Activated gamma-delta T cell (primary cell): Measurements from ENCODE around the gene AREL1.

Source experiments
- DNase-seq: peaks from one replicate; lab custom pipeline; 2025; lab: John Stamatoyannopoulos, UW

AREL1 gene

DNA sequence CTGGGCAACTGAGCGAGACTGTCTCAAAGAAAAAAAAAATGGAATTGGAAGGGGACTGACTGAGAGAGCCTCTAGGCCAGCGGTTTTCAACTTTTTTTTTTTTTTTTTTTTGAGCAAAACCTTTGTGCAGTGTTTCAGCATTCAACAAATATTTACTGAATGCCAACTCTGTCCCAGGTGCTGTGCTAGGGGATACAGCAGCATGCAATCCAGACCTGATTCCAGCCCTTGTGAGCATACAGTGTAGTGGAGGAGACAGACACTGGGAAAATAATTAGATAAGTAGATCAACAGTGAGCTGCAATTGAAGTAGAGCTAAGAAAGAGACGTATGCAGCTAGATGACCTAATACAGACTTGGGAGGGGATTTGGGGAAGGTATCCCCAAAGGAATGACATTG lies 77.0 kb downstream of the AREL1 start:
- DNase-seq: no peak

DNA sequence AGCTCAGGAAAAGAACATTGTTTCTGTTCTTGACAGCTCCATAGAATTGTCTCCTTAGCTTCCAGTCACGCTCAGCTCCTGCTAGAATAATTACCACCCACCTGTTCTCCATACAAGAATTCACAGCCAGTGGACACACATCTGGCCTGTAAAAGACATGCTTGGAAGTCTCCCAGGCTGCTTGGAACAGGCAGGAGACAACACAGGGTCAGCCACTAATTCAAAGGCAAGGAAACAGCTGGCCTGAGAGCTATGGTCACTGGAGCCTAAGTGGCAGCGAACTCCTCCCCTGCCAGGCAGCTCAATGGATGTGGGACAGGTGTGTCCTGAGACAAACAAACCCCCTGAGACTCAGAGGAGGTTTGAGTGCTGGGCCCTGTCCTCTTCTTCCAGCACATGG lies 77.9 kb downstream of the AREL1 start:
- DNase-seq: no peak

DNA sequence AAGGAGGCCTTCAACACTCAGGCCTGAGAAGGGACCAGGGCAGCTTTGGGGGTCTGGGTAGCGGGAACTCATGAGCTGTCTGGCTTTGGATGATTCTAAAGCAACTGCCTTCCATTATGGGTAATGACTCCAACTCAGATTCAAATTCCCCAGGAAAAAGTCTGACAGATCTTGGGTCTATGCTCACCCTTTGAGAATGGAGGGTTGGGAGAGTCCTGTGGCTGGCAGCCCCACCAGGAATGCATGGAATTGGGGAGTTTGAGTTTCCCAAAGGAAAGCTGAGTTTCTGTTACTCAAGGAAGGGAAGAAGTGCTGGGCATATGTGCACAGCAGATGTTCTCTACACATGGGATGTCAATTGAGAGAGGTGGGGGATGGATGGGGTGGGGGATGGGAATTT lies 78.4 kb downstream of the AREL1 start:
- DNase-seq: no peak

DNA sequence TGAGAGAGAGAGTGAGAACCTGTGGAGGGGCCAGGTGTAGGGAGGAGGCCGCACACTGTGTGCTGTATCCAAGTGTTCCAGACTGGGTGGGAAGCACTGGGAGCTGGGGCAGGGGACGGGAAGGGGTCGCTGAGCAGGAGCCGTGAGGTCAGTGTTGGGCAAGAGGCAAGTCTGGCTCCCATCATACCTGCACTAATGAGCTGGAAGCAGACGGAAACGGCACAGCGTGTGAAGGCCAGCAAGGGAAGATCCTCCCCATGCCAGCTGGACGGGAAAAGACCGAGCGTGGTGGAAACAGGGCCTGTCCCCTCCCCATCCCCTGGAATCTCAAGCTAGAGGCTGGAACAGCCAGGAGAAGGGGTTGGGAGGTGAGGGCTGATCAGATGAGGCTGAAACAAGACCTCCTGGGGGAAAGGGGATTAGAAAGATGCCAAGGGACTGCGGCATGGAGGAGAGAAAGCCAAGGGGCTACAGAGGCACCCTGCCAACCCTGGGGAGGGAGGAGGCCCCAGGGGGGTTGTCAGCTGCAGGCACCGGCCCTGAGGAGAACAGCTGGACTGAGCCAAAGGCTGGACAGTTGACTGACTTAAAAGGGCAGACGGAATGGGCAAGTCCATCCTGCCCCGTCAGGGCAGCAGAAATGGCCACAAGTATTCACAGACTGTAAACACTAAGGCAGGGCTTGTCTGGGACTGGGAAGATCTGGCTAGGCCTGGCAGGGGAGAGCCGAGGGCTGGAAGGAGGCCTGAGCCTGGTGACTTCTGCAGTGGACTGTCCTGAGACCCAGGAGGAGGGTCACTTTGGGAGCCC lies 81.8 kb downstream of the AREL1 start:
- DNase-seq: no peak

DNA sequence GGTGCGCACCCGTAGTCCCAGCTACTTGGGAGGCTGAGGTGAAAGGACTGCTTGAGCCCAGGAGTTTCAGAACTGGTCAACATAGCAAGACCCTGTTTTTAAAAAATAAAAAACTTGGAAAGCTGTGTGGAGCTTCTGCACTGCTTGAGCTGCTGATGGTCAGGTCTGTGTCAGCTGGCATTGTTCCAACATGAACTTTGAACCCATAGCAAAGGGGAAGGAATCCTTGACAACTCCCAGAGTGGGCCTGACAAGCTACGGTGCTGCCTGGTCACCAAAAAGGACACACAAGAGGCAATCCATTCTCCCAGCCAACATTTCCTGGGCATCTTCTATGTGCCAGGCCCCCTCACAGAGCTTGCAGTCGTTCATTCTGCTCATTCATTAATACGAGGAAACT lies 84.5 kb downstream of the AREL1 start:
- no peak for DNase-seq

- DNase-seq: no peak
Observed at GRCh38 chr14:74627076-74627475, 85.8 kb downstream of the AREL1 start.

GRCh38 chr14:74622257-74622656 lies 90.6 kb downstream of the AREL1 start:
- no peak for DNase-seq

DNA sequence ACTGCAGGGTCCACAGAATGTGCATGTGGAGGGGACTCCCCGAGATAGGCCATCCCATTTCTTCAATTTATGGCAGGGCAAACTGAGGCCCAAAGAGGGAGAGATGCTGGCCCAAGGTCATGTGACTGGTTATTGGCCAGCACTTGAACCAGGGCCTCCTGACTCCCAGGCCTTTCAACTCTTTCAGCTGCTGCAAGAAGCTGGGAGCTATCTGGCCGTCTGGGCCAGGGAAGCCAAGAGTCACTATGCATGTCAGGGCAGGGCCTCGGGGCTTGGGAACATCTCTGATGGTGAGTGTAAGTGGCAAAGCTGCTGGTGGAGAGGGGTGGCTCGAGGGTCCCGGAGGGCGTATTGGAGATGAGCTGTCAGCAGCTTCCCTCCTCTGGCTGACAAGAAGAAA lies 91.3 kb downstream of the AREL1 start:
- no peak for DNase-seq

DNA sequence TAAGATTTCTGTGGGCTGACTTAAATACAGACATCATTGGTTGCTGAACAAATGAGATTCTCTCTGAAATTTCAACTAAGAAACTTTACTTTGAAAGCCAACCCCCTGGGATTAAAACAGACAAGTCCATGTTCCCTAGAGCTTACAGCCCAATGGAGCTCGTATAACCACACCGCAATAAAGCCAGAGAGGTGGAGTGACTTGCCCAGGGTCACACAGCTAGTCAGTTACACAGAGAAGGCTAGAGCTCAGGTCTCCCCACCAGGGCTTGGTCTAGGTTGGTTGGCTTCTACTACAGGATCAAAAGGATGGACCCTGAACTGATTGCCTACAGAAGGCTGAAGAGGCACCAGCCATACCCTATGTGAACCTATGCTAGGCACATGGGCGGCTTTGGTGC lies 92.0 kb downstream of the AREL1 start:
- DNase-seq: no peak

GRCh38 chr14:74620497-74620921 lies 92.4 kb downstream of the AREL1 start:
- DNase-seq: no peak

GRCh38 chr14:74619672-74620131 lies 93.2 kb downstream of the AREL1 start:
- DNase-seq: no peak

GRCh38 chr14:74618078-74618952 lies 94.6 kb downstream of the AREL1 start:
- DNase-seq: no peak

GRCh38 chr14:74616996-74617700 lies 95.7 kb downstream of the AREL1 start:
- no peak for DNase-seq

GRCh38 chr14:74616507-74616906 lies 96.4 kb downstream of the AREL1 start:
- DNase-seq: no peak

DNA sequence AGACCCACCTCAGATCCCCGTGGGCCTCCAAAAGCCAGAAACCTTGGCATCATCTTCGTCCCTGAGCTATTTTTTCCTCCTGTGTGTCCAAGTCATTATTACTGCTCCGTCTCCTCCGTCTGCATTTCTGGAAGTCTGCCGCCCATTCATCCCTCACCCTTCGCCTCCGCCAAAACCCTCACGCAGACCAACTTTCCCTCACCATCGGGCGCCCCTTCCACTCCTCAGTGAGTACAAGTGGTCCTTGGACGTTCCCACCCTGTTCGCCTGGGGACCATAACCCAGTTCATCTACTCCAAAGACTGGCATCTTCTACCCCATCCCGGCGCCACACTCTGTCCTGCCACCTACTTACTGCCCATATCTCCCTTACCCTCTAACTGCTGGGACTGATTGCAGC lies 97.1 kb downstream of the AREL1 start:
- no peak for DNase-seq

GRCh38 chr14:74614508-74615495 lies 98.1 kb downstream of the AREL1 start:
- DNase-seq: no peak

DNA sequence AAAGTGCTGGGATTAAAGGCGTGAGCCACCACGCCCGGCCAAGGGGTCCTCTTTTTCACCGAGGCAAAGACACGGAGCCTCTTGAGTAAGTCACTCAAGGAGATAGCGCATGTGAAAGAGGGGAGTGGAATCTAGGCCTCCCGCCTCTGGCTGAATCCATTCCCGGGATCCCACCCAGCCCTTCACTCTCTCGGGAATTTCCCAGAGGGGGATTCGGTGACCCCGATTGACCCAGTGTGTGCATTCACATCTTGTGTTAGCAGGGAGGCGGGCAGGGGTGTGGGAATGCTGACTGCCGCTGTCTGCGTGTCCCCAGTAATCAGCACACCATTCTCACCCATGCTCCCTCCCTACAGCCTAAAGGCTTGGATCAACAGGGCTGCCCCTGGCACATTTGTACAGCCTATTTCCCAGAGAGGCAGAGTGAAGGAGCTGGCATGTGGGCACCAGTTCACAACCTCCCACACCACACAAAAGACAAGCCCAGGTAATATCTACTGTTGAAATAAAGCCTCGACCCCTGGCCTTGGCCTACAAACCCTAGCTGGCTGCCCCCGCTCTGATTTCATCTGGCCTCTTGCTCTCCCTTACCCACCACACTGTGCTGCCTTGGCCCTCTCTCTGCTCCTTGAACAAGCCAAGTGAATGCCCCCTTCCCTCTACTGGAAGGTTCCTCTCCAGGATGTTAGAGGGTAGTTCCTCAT lies 99.5 kb downstream of the AREL1 start:
- no peak for DNase-seq

- DNase-seq: peak; percentile 72
Observed at GRCh38 chr14:74612350-74613021, 100.4 kb downstream of the AREL1 start.

DNA sequence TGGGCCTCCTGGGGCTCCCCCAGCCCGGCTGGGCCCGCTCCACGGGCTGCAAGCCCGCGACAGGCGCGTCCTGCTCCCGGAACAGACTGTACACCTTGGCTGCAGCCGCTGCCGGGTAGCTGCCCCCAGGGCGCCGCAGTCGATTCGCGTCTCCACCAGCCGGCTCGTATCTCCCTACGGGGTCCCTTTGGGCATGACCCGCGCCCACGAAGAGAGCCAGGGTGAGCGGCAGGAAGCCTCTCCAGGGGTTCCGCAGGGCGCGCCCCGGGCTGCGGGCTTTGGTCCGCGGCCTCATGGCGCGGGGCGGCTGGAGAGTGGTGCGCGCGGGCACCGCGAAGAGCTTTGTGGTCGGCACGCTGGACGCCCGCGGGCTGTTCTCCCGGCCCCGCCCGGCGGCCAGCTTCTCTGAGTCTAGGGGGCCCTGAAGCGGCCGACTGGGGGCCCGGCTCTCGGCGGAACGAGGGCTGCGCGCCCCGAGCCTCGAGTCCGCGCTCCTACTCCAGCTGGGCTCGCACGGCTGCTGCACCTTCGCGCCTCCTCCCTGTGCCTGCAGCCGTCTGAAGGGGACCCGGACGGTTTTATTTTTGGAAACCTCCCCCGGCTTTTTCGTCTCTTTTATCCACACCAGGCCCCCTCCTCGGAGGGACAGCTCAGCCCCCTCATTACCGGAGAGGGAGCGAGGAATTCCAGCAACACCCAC lies 101.1 kb downstream of the AREL1 start, which contains the start of gene LTBP2:
Gene LTBP2, minus strand, starts transcription at position 588 of the 700 bp plus-strand sequence. Its CDS starts 293 bp downstream, at position 295.
- DNase-seq: no peak
